ENCODE data around the gene BMAL1.

DNA sequence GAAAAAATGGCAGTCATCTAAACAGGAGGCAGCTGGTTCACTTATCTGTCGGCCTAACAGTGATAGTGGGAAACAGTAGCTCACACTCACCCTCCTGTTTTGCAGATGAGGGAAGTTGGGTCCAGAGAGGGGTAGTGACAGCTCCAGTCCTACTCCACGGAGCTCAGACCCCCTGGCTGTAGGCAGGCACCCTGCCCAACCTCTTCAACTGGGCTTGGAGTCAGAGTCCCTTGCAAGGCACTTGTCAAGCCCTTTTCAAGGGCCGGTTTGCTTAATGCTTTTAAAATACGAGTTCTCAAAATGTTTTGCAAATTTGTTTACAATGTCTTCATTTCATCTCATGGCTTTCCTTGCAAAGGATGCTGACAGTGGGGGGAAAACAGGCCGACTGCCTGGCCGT is 75.1 kb downstream of the BMAL1 start:
- TF ChIP-seq EP300 (IDR thresholded peaks at IDR 0.05) (no peak), POLR2A (IDR thresholded peaks at IDR 0.05) (no peak)
- TF ChIP-seq, protein P1, sequence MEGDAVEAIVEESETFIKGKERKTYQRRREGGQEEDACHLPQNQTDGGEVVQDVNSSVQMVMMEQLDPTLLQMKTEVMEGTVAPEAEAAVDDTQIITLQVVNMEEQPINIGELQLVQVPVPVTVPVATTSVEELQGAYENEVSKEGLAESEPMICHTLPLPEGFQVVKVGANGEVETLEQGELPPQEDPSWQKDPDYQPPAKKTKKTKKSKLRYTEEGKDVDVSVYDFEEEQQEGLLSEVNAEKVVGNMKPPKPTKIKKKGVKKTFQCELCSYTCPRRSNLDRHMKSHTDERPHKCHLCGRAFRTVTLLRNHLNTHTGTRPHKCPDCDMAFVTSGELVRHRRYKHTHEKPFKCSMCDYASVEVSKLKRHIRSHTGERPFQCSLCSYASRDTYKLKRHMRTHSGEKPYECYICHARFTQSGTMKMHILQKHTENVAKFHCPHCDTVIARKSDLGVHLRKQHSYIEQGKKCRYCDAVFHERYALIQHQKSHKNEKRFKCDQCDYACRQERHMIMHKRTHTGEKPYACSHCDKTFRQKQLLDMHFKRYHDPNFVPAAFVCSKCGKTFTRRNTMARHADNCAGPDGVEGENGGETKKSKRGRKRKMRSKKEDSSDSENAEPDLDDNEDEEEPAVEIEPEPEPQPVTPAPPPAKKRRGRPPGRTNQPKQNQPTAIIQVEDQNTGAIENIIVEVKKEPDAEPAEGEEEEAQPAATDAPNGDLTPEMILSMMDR (IDR thresholded peaks at IDR 0.05) = no peak
